Heart right ventricle (tissue), 16 donors: Measurements from ENCODE around the gene MRPL57. TPM values are rescaled to one million over a fixed set of nuclear protein-coding genes. Genes with fewer than 3 reads are reported as not detected.
"Not testable (repeated sequence)": the region's sequence is repeated elsewhere in the genome, so short reads cannot be mapped to it uniquely, and the experiment has no call there.

ENCODE experiments used
- ATAC-seq, 8 donors: fragments of 200-7000 bp; cut with Tn5 transposase; one replicate each; pipeline ENCODE4 v1.9.1; 2020; ENCODE audit warnings: mild to moderate bottlenecking in 8 of 8, moderate library complexity in 8 of 8, moderate number of reproducible peaks in 1 of 8
- DNase-seq, 2 donors: peaks; one replicate each; pipeline ENCODE4 v3.0.0-alpha.2; 2020
- H3K27ac ChIP-seq, 10 donors: fragments of 200-600 bp; sonication (generic) in 2 of 10; one replicate each; pipeline versions ENCODE4 v1.5.0 to v1.8.0; 2020 to 2022; ENCODE audit warnings: mild to moderate bottlenecking in 3 of 10
- H3K27me3 ChIP-seq, 7 donors: fragments of 200-600 bp; one replicate each; pipeline ENCODE4 v1.8.0; 2021 to 2022; ENCODE audit warnings: mild to moderate bottlenecking in 2 of 7
- H3K36me3 ChIP-seq, 9 donors: fragments of 200-600 bp; sonication (generic) in 1 of 9; one replicate each; pipeline versions ENCODE4 v1.5.0 to v1.8.0; 2020 to 2022; ENCODE audit warnings: mild to moderate bottlenecking in 2 of 9
- H3K4me1 ChIP-seq, 9 donors: fragments of 200-600 bp; sonication (generic) in 1 of 9; one replicate each; pipeline versions ENCODE4 v1.5.0 to v1.8.0; 2020 to 2022; ENCODE audit warnings: mild to moderate bottlenecking in 4 of 9
- H3K4me3 ChIP-seq, 10 donors: fragments of 200-600 bp; sonication (generic) in 2 of 10; one replicate each; pipeline versions ENCODE4 v1.5.0 to v1.8.0; 2020 to 2022; ENCODE audit warnings: mild to moderate bottlenecking in 7 of 10, moderate library complexity in 2 of 10
- H3K9me3 ChIP-seq, 11 donors: fragments of 200-600 bp in 10 of 11; sonication (generic) in 2 of 11; one replicate each; pipeline versions ENCODE4 v1.5.0 to v1.8.0; 2013 to 2022; ENCODE audit warnings: mild to moderate bottlenecking in 2 of 11, control low read depth in 1 of 11, moderate library complexity in 1 of 11
- WGBS, 2 donors: extraction: QIAGEN DNeasy Blood & Tissue Kit; methylation state at CpG; one replicate each; pipeline ENCODE4 v1.1.7; 2013; ENCODE audit warnings: inconsistent platforms in 1 of 2; 5-methylcytosine and 5-hydroxymethylcytosine counted together
- intact Hi-C, 10 donors: fragments of 100-400 bp; cut with DNase I; formaldehyde crosslinking; loops; one replicate each; pipeline versions ENCODE4 v1.11.1 to v1.14.2; 2022
- polyA plus RNA-seq, 2 donors: library from polyadenylated mRNA; stranded (reverse); fragments of 200-250 nt; gene quantifications; one replicate each; pipeline ENCODE4 v1.2.3, GENCODE V29; 2013
- total RNA-seq, 10 donors: library from RNA; stranded (reverse); fragmentation: NEBNext Ultra II Directional in 3 of 10; extraction: Animal tissue kit (Norgen Biotek cat#: 25700) in 3 of 10; gene quantifications; one replicate each; pipeline versions ENCODE4 v1.2.1 to v1.2.4, GENCODE V29; 2021 to 2023
- TF ChIP-seq, protein P1 (sequence below), 9 donors: fragments of 200-600 bp; sonication (generic) in 2 of 9; IDR thresholded peaks; one replicate each; pipeline versions ENCODE4 v1.5.0 to v1.8.0; 2021 to 2022; ENCODE audit warnings: antibody characterized with exemption in 9 of 9, mild to moderate bottlenecking in 5 of 9, moderate library complexity in 1 of 9
- donor health status: Arrhythmogenic right ventricular cardiomyopathy.
- donor health status: ischemic (EF 13 %, LVEDD 7.1; RV severe dilation, severe dysfunction).
- donor health status: healthy with polysubstance abuse.
- donor health status: DM: no; HTN: yes; CAD: no.
- donor health status: DM: no; HTN: no; CAD: no.
- donor health status: ischemic (EF 25% LVEDD 6.9; RV normal size, moderate dysfunction).
- donor health status: ischemic (EF 25% LVEDD 5.7; RV mildly dilated, moderate dysfunction).
- donor health status: healthy.
- donor health status: DM: yes; HTN: yes; CAD: no.
- donor health status: Ischemic cardiomyopathy.
- donor health status: ischemic (EF 35%, LVEDD 5.7; RV mildly dilated, moderate dysfunction).
- donor health status: nonischemic (EF 11% LVEDD 7.7; RV severe dilation, severe dysfunction).
- donor health status: DM: yes; HTN: yes; CAD: no.
- donor health status: PGD.
- donor health status: ischemic (EF 29% LVEDD 5.4; RV normal size, mild dysfunction).
- donor health status: nonischemic (EF 23%, LVEDD 6.1; RV moderate dilation, normal function).

Gene MRPL57
- total and polyA plus RNA-seq, 12 donors, result 20.0 to 40.6 (median 23.6) TPM

DNA sequence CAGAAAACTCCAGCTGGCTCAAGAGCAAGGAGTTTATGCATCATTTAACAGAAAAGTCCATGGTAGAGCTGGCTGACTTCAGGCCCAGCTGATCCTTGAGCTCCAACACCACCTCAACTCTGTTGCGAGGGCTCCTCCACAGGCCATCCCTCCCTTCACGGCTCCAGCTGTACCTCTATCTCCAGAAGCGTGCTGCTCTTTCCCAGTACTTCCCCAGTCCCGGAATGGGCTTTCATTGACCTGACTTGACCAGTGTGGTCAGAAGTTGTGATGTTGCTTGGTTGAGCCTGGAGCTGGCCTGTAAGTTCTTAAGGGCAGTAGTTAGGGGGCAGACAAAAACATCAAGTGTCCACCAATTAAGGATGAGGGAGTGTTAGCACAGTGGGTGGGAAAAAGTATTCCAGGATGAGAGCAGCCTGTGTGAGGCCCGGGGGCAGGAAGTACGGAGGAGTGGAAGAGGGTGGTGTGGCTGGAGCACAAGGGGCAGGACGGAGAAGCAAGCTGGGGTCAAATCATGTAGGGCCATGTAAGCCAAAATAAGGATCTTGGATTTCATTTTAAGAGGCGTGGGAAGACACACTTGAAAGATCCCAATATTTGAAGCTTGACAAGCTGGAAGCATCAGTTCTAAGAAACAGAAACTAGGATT lies 24.1 kb upstream of the MRPL57 start:
- no peak for ATAC-seq
- H3K4me3 ChIP-seq, result no peak overlapping the region
- no peaks in the 10 kb centered on the region for H3K9me3 ChIP-seq
- H3K27ac ChIP-seq, result no peak overlapping the region
- no peaks in the 10 kb centered on the region for H3K27me3 ChIP-seq
- TF ChIP-seq, protein P1, sequence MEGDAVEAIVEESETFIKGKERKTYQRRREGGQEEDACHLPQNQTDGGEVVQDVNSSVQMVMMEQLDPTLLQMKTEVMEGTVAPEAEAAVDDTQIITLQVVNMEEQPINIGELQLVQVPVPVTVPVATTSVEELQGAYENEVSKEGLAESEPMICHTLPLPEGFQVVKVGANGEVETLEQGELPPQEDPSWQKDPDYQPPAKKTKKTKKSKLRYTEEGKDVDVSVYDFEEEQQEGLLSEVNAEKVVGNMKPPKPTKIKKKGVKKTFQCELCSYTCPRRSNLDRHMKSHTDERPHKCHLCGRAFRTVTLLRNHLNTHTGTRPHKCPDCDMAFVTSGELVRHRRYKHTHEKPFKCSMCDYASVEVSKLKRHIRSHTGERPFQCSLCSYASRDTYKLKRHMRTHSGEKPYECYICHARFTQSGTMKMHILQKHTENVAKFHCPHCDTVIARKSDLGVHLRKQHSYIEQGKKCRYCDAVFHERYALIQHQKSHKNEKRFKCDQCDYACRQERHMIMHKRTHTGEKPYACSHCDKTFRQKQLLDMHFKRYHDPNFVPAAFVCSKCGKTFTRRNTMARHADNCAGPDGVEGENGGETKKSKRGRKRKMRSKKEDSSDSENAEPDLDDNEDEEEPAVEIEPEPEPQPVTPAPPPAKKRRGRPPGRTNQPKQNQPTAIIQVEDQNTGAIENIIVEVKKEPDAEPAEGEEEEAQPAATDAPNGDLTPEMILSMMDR (IDR thresholded peaks at IDR 0.05), result no peak
- 76 to 79% methylated on average over 8 of the region's 8 CpGs for WGBS, 2 donors
- H3K36me3 ChIP-seq, result peaks cover 0 to 21% (median 8%) of the 10 kb centered on the region in 9 donors
- DNase-seq, result no peak
- H3K4me1 ChIP-seq, result peaks cover 0 to 14% (median 5%) of the 10 kb centered on the region in 9 donors
- intact Hi-C loops, result no loop called here

DNA sequence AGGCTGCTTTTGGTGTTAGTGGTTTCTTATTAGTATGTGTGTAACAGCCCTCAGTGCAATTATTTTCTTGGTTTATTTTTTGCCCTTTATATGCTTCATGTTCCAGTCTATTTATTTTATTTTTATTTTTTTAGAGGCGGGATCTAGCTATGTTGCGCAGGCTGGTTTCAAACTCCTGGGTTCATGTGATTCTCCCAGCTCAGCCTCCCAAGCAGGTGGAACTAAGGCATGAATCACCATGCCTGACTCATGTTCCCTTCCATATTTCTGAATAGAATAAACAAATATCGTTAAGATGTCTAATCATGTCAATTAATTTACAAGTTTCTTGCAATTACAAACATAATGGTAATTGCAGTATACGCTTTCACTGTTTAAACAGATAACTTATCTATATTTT lies 11.8 kb upstream of the MRPL57 start:
- Histone ChIP-seq H3K4me3 (no peak overlapping the region), H3K4me1 (no peaks in the 10 kb centered on the region), H3K27me3 (no peaks in the 10 kb centered on the region), H3K36me3 (peaks cover 0 to 4% (median 0%) of the 10 kb centered on the region in 9 donors), H3K27ac (no peak overlapping the region), H3K9me3 (no peaks in the 10 kb centered on the region)
- TF ChIP-seq, protein P1 (IDR thresholded peaks at IDR 0.05), result no peak
- ATAC-seq, result no peak
- intact Hi-C loops, result no loop called here
- WGBS, 2 donors, result 98% methylated on average over 4 of the region's 4 CpGs
- no peak for DNase-seq

DNA sequence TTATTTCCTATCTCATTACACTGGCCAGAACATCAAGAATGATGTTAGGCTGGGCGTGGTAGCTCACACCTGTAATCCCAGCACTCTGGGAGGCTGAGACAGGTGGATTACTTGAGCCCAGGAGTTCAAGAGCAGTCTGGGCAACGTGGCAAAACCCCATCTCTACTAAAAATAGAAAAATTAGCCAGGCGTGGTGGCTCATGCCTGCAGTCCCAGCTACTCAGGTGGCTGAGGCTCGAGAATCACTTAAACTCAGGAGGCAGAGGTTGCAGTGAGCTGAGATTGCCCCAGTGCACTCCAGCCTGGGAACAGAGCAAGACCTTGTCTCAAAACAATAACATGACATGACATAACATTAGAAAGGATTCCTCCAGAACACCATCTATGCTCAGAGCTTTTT lies 10.9 kb upstream of the MRPL57 start:
- H3K27me3 ChIP-seq, intact Hi-C loops, H3K4me1 ChIP-seq, H3K4me3 ChIP-seq, ATAC-seq, H3K9me3 ChIP-seq, DNase-seq, H3K36me3 ChIP-seq, H3K27ac ChIP-seq: not testable (repeated sequence)
- 61 to 80% methylated on average over 4 of the region's 4 CpGs for WGBS, 2 donors

DNA sequence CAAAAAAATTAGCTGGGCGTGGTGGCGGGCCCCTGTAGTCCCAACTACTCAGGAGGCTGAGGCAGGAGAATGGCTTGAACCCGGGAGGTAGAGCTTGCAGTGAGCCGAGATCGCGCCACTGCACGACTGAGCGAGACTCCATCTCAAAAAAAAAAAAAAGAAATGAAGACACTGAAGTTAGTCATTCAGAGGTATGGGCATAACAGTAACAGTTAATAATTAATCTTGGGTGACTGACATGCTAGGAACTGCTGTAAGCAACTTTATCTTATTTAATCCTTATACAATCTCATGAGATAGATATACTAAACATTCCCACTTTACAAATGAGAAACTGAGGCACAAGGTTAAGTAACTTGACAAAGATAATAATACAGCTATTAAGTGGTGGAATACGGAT lies 5.0 kb upstream of the MRPL57 start:
- Histone ChIP-seq H3K4me3 (no peak overlapping the region), H3K36me3 (peaks cover 0 to 6% (median 0%) of the 10 kb centered on the region in 9 donors), H3K27ac (no peak overlapping the region), H3K9me3 (no peaks in the 10 kb centered on the region), H3K27me3 (no peaks in the 10 kb centered on the region), H3K4me1 (peaks cover 0 to 8% (median 6%) of the 10 kb centered on the region in 9 donors)
- TF ChIP-seq, protein P1 (IDR thresholded peaks at IDR 0.05), result no peak
- ATAC-seq (no peak), DNase-seq (no peak)
- intact Hi-C loops, result loop anchor here in 2 of 10 donors (10.0 kb wide), 2 partner anchors 123 to 293 kb away; no protein-coding TSS in a partner anchor
- WGBS, 2 donors, result 98% methylated on average over 9 of the region's 9 CpGs

DNA sequence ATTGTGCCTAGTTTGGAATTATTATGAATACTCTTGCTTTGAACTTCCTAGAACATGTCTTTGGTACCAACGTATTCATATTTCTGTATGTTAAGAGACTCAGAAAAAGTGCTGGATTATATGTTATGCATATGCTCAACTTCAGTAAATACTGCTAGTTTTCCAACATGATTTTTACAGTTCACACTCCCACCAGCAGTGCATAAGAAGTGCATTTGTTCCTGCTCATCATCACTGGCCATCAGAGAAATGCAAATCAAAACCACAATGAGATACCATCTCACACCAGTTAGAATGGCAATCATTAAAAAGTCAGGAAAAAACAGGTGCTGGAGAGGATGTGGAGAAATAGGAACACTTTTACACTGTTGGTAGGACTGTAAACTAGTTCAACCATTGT lies 2.7 kb upstream of the MRPL57 start:
- not testable (repeated sequence) for ATAC-seq, H3K27me3 ChIP-seq, H3K27ac ChIP-seq, H3K36me3 ChIP-seq, H3K9me3 ChIP-seq, DNase-seq, H3K4me3 ChIP-seq
- intact Hi-C loops, result loop anchor here in 2 of 10 donors (10.0 kb wide), 2 partner anchors 121 to 291 kb away; no protein-coding TSS in a partner anchor
- peaks cover 3 to 22% (median 16%) of the 10 kb centered on the region in 9 donors for H3K4me1 ChIP-seq
- WGBS, 2 donors, result 0% methylated on average over 1 of the region's 1 CpG
